WERI-Rb-1 (cell line): ENCODE results near the gene GNPNAT1.

Source experiments
- DNase-seq: peaks from one replicate; pipeline ENCODE4 v3.0.0-alpha.2; 2020
- H3K27ac ChIP-seq: fragments of 250-450 bp; sonication (Bioruptor Pico); 2 replicates; pipeline ENCODE4 v1.5.1; 2020; ENCODE audit warnings: mild to moderate bottlenecking, moderate library complexity
- H3K27me3 ChIP-seq: fragments of 250-450 bp; sonication (Bioruptor Pico); 2 replicates; pipeline ENCODE4 v1.5.1; 2021; ENCODE audit warnings: mild to moderate bottlenecking, low read depth, moderate library complexity; ENCODE audit not compliant: insufficient read depth, severe bottlenecking
- H3K36me3 ChIP-seq: fragments of 250-450 bp; sonication (Bioruptor Pico); 2 replicates; pipeline ENCODE4 v1.5.1; 2020; ENCODE audit warnings: mild to moderate bottlenecking, moderate library complexity
- H3K4me3 ChIP-seq: 2 replicates; pipeline ENCODE4 v1.5.1; 2011; ENCODE audit warnings: low read depth, mild to moderate bottlenecking, control low read depth, low read length
- H3K9me3 ChIP-seq: fragments of 250-450 bp; sonication (Bioruptor Pico); 2 replicates; pipeline ENCODE4 v1.5.1; 2021; ENCODE audit warnings: mild to moderate bottlenecking, moderate library complexity; ENCODE audit not compliant: severe bottlenecking
- CTCF ChIP-seq: IDR thresholded peaks from 2 replicates; pipeline ENCODE4 v1.5.1; 2011; ENCODE audit warnings: low read depth, mild to moderate bottlenecking, control low read depth, inconsistent platforms, low read length

GNPNAT1 gene

GRCh38 chr14:52834440-52834842 lies 43.0 kb upstream of the GNPNAT1 start:
- Histone ChIP-seq H3K9me3 (no peaks in the 10 kb centered on the region), H3K27me3 (no peaks in the 10 kb centered on the region), H3K4me3 (no peak overlapping the region), H3K27ac (no peak overlapping the region), H3K36me3 (no peaks in the 10 kb centered on the region)
- no peak for DNase-seq
- TF ChIP-seq CTCF = no peak

GRCh38 chr14:52833891-52834290 lies 42.5 kb upstream of the GNPNAT1 start:
- Histone ChIP-seq H3K9me3 (no peaks in the 10 kb centered on the region), H3K27ac (no peak overlapping the region), H3K27me3 (no peaks in the 10 kb centered on the region), H3K36me3 (no peaks in the 10 kb centered on the region), H3K4me3 (no peak overlapping the region)
- no peak for TF ChIP-seq CTCF
- no peak for DNase-seq

GRCh38 chr14:52829527-52830185 lies 38.2 kb upstream of the GNPNAT1 start:
- H3K36me3 ChIP-seq = no peaks in the 10 kb centered on the region
- no peak for TF ChIP-seq CTCF
- H3K27ac ChIP-seq = no peak overlapping the region
- no peak overlapping the region for H3K4me3 ChIP-seq
- H3K27me3 ChIP-seq = no peaks in the 10 kb centered on the region
- H3K9me3 ChIP-seq = no peaks in the 10 kb centered on the region
- no peak for DNase-seq

- H3K9me3 ChIP-seq = no peaks in the 10 kb centered on the region
- no peak overlapping the region for H3K27ac ChIP-seq
- TF ChIP-seq CTCF = no peak
- no peaks in the 10 kb centered on the region for H3K27me3 ChIP-seq
- H3K4me3 ChIP-seq = no peak overlapping the region
- peak; percentile 28 for DNase-seq
- no peaks in the 10 kb centered on the region for H3K36me3 ChIP-seq
These were observed 36.0 kb upstream of the GNPNAT1 start for GRCh38 chr14:52827426-52827825.

GRCh38 chr14:52825085-52825484 lies 33.7 kb upstream of the GNPNAT1 start:
- TF ChIP-seq CTCF = no peak
- H3K27me3 ChIP-seq = no peaks in the 10 kb centered on the region
- H3K4me3 ChIP-seq = no peak overlapping the region
- no peaks in the 10 kb centered on the region for H3K9me3 ChIP-seq
- DNase-seq = no peak
- no peak overlapping the region for H3K27ac ChIP-seq
- H3K36me3 ChIP-seq = no peaks in the 10 kb centered on the region

- H3K27ac ChIP-seq = no peak overlapping the region
- no peaks in the 10 kb centered on the region for H3K9me3 ChIP-seq
- no peak for DNase-seq
- no peaks in the 10 kb centered on the region for H3K27me3 ChIP-seq
- no peaks in the 10 kb centered on the region for H3K36me3 ChIP-seq
- no peak overlapping the region for H3K4me3 ChIP-seq
- TF ChIP-seq CTCF = no peak
These were observed 33.1 kb upstream of the GNPNAT1 start for GRCh38 chr14:52824462-52824861.
